Fibroblast of lung (primary cell): ENCODE results near the gene SPINT2. TPM values are rescaled to one million over a fixed set of nuclear protein-coding genes. Genes with fewer than 3 reads are reported as not detected.

ENCODE experiments used
- DNase-seq, 2 donors: peaks; one replicate each; pipeline versions ENCODE4 v3.0.0 to v3.0.0-alpha.2; 2010; ENCODE audit warnings: low read depth in 2 of 2
- H2AFZ ChIP-seq: 2 replicates; pipeline ENCODE4 v1.5.1; 2012; ENCODE audit warnings: low read length, control low read depth, inconsistent platforms
- H3K27ac ChIP-seq: 2 replicates; pipeline ENCODE4 v1.5.1; 2011; ENCODE audit warnings: low read length, control low read depth; ENCODE audit not compliant: insufficient read depth
- H3K27me3 ChIP-seq: 2 replicates; pipeline ENCODE4 v1.5.1; 2011; ENCODE audit warnings: mild to moderate bottlenecking, low read length; ENCODE audit not compliant: control insufficient read depth, insufficient read depth
- H3K36me3 ChIP-seq: 2 replicates; pipeline ENCODE4 v1.5.1; 2011; ENCODE audit warnings: low read length; ENCODE audit not compliant: control insufficient read depth, insufficient read depth
- H3K4me1 ChIP-seq: 2 replicates; pipeline ENCODE4 v1.5.1; 2011; ENCODE audit warnings: low read length; ENCODE audit not compliant: control insufficient read depth, insufficient read depth; ENCODE audit errors: extremely low read depth
- H3K4me2 ChIP-seq: 2 replicates; pipeline ENCODE4 v1.5.1; 2011; ENCODE audit warnings: low read length, control low read depth; ENCODE audit not compliant: insufficient read depth; ENCODE audit errors: extremely low read depth
- H3K4me3 ChIP-seq, 4 experiments: fragments of 200-600 bp in 1 of 4; sonication (generic) in 1 of 4; replicated peaks in 1 of 4; 2 replicates each; pipeline ENCODE4 v1.5.1; 2011 to 2016; ENCODE audit warnings: low read length in 4 of 4, low read depth in 3 of 4, mild to moderate bottlenecking in 3 of 4, control low read depth in 2 of 4, inconsistent platforms in 1 of 4, mixed read lengths in 1 of 4; ENCODE audit not compliant: insufficient read depth in 1 of 4; ENCODE audit errors: control extremely low read depth in 1 of 4
- H3K79me2 ChIP-seq: 2 replicates; pipeline ENCODE4 v1.5.1; 2012; ENCODE audit warnings: mild to moderate bottlenecking, low read length, inconsistent platforms; ENCODE audit not compliant: control insufficient read depth, insufficient read depth
- H3K9ac ChIP-seq: 2 replicates; pipeline ENCODE4 v1.5.1; 2011; ENCODE audit warnings: mild to moderate bottlenecking, low read length, control low read depth; ENCODE audit not compliant: insufficient read depth
- H3K9me3 ChIP-seq: 2 replicates; pipeline ENCODE4 v1.5.1; 2012; ENCODE audit warnings: low read depth, low read length; ENCODE audit not compliant: control insufficient read depth, insufficient read depth
- H4K20me1 ChIP-seq: 2 replicates; pipeline ENCODE4 v1.5.1; 2011; ENCODE audit warnings: low read length; ENCODE audit not compliant: control insufficient read depth, insufficient read depth; ENCODE audit errors: extremely low read depth
- EZH2 ChIP-seq: IDR thresholded peaks from 2 replicates; pipeline ENCODE4 v1.5.1; 2012; ENCODE audit warnings: low read length, control low read depth, mild to moderate bottlenecking; ENCODE audit errors: missing control alignments
- polyA plus RNA-seq, 2 donors: library from polyadenylated mRNA; depleted of rRNA in 1 of 2; stranded (reverse) in 1 of 2; unstranded in 1 of 2; fragments of >200 nt; gene quantifications; 2 replicates each; pipeline ENCODE4 v1.2.1, GENCODE V29; 2011 to 2012; ENCODE audit warnings: missing spikeins in 1 of 2
- total RNA-seq: library from RNA; depleted of rRNA; stranded (reverse); fragments of >200 nt; gene quantifications from 2 replicates; pipeline ENCODE4 v1.2.1, GENCODE V29; 2014
- TF ChIP-seq, protein P1 (sequence below), 2 donors: IDR thresholded peaks in 1 of 2; conservative IDR thresholded peaks in 1 of 2; 1 replicate in 1 of 2; 2 replicates in 1 of 2; pipeline ENCODE4 v1.5.1; 2011 to 2012; ENCODE audit warnings: low read length in 2 of 2, control low read depth in 1 of 2, inconsistent platforms in 1 of 2, low read depth in 1 of 2, mild to moderate bottlenecking in 1 of 2

Gene SPINT2
- total and polyA plus RNA-seq, 2 donors (not counting 1 experiment from before 2014, with no cell fraction given), result 4.5 to 4.6 TPM

DNA sequence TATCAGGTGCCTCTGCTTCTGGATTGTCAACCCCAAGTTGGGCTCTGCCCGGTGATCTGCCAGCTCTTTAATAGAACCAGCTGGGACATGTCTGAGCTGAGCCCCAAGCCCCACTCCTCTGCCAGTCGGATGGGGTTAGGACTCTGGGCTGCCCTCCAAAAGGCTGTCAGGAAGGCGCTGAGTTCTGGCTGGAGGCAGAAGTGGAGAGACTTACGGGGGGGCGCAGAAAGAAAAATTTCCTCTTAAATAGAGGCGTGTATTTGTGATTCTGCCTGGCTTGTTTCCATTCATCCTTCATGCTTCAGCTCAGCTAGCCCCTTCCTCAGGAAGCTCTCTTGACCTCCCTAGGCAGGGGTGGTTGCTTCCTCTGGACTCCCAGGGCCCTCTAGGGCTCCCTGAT lies 54.3 kb downstream of the SPINT2 start:
- no peak for TF ChIP-seq EZH2
- TF ChIP-seq, protein P1, sequence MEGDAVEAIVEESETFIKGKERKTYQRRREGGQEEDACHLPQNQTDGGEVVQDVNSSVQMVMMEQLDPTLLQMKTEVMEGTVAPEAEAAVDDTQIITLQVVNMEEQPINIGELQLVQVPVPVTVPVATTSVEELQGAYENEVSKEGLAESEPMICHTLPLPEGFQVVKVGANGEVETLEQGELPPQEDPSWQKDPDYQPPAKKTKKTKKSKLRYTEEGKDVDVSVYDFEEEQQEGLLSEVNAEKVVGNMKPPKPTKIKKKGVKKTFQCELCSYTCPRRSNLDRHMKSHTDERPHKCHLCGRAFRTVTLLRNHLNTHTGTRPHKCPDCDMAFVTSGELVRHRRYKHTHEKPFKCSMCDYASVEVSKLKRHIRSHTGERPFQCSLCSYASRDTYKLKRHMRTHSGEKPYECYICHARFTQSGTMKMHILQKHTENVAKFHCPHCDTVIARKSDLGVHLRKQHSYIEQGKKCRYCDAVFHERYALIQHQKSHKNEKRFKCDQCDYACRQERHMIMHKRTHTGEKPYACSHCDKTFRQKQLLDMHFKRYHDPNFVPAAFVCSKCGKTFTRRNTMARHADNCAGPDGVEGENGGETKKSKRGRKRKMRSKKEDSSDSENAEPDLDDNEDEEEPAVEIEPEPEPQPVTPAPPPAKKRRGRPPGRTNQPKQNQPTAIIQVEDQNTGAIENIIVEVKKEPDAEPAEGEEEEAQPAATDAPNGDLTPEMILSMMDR (conservative IDR thresholded peaks at IDR 0.05 in 1 of 2, IDR thresholded peaks at IDR 0.05 in 1 of 2; ENCODE audit: low read depth in 1 of 2, low read length in 2 of 2), result no peak
- DNase-seq, result peak in 1 of 2 donors; percentile 44
- no peaks in the 10 kb centered on the region for H3K27me3 ChIP-seq
- H3K9ac ChIP-seq, result no peak overlapping the region
- no peak overlapping the region for H3K4me3 ChIP-seq
- no peaks in the 10 kb centered on the region for H3K36me3 ChIP-seq
- no peaks in the 10 kb centered on the region for H4K20me1 ChIP-seq
- peaks cover 12% of the 10 kb centered on the region for H3K4me1 ChIP-seq
- H2AFZ ChIP-seq, result no peak overlapping the region
- H3K9me3 ChIP-seq, result no peaks in the 10 kb centered on the region
- H3K79me2 ChIP-seq, result peaks cover 32% of the 10 kb centered on the region
- no peak overlapping the region for H3K27ac ChIP-seq
- no peak overlapping the region for H3K4me2 ChIP-seq

DNA sequence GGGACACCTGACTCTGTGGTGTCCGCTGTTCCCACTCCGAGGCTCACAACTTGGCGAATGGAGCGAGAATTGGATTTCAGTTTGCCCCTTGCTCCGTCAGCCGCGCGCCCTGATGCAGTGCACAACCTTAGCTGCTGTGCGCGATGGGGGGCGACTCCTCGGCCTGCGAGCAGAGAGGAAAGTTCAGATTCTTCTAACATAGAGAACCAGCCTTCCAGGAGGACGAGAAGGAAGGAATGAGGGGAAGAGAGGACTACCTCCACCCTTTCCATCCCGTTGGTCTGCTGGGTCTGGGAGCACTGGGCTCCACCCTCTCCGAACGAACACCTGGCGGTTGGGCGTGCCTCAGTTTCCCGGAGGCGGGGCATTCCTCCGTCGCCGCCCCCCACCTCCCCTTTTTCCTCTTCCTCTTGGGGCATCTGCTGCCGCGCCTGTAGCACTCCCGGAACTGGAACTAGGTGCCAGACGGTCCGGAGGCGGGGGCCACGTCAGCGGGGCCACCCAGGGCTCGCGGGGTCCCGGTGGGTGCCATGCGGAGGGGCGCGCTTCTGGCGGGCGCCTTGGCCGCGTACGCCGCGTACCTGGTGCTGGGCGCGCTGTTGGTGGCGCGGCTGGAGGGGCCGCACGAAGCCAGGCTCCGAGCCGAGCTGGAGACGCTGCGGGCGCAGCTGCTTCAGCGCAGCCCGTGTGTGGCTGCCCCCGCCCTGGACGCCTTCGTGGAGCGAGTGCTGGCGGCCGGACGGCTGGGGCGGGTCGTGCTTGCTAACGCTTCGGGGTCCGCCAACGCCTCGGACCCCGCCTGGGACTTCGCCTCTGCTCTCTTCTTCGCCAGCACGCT lies 55.3 kb downstream of the SPINT2 start, which contains the start of gene KCNK6:
KCNK6 (plus strand) TSS at position 425 of the 838 bp plus-strand sequence; CDS start at position 531, 106 bp downstream.
- Histone ChIP-seq H3K79me2 (peaks cover 30% of the 10 kb centered on the region), H3K4me1 (peaks cover 12% of the 10 kb centered on the region), H4K20me1 (no peaks in the 10 kb centered on the region), H3K36me3 (no peaks in the 10 kb centered on the region), H3K4me2 (peak within 1 kb of the TSS; percentile 95), H2AFZ (peak within 1 kb of the TSS; percentile 58), H3K9me3 (no peaks in the 10 kb centered on the region), H3K27ac (peak within 1 kb of the TSS; percentile 56), H3K4me3 (peak within 1 kb of the TSS; percentile 46 to 71 (median 68)), H3K27me3 (no peaks in the 10 kb centered on the region), H3K9ac (peak within 1 kb of the TSS; percentile 83)
- DNase-seq, result peak; percentile 8 to 35
- no peak for TF ChIP-seq EZH2
- TF ChIP-seq, protein P1 (conservative IDR thresholded peaks at IDR 0.05 in 1 of 2, IDR thresholded peaks at IDR 0.05 in 1 of 2; ENCODE audit: low read depth in 1 of 2, low read length in 2 of 2), result no peak

DNA sequence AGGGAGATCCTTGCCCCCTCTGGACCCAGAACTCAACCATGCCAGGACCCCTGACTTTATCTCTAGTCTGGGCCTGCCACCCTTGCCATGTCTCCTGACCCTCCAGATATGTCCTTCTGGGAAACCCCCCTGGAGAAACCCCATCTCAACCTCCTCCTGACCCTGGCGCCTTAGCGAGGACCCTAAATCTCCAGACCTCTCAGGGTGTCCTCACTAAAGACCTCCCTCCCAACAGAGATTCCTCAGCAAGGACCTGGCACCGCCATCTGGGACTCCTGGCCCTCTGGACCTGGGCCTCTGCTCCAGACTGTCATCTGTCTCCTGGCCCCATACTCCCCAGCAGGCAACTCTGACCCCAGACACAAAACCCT lies 56.6 kb downstream of the SPINT2 start:
- Histone ChIP-seq H3K79me2 (peaks cover 26% of the 10 kb centered on the region), H3K4me1 (peaks cover 12% of the 10 kb centered on the region), H3K4me2 (no peak overlapping the region), H4K20me1 (no peaks in the 10 kb centered on the region), H2AFZ (no peak overlapping the region), H3K9me3 (no peaks in the 10 kb centered on the region), H3K27ac (peak overlapping the region; percentile 40), H3K9ac (no peak overlapping the region), H3K4me3 (peak overlapping the region in 3 of 4 experiments; percentile 3 to 71 (median 18)), H3K27me3 (no peaks in the 10 kb centered on the region), H3K36me3 (peaks cover under 1% of the 10 kb centered on the region)
- no peak for DNase-seq
- TF ChIP-seq, protein P1 (conservative IDR thresholded peaks at IDR 0.05 in 1 of 2, IDR thresholded peaks at IDR 0.05 in 1 of 2; ENCODE audit: low read depth in 1 of 2, low read length in 2 of 2), result no peak
- TF ChIP-seq EZH2, result no peak
